ENCODE measurements around the gene PLVAP.

- TF ChIP-seq GATA3 (IDR thresholded peaks at IDR 0.05; ENCODE audit: borderline replicate concordance) (no peak), SMC3 (IDR thresholded peaks at IDR 0.05) (peak; percentile 79), CTCF (IDR thresholded peaks at IDR 0.05) (peak; percentile 70)
Measured at GRCh38 chr19:17385878-17386611, 8.9 kb upstream of the PLVAP start.
